Measurements from ENCODE around the gene CRB2. TPM values are rescaled to one million over a fixed set of nuclear protein-coding genes. Genes with fewer than 3 reads are reported as not detected.

CRB2 gene
- total and polyA plus RNA-seq, 2 experiments from 2014 or later, result 5.5 to 7.0 TPM

GRCh38 chr9:123406016-123406415 is 50.0 kb downstream of the CRB2 start:
- no peaks in the 10 kb centered on the region for H3K79me2 ChIP-seq
- no peaks in the 10 kb centered on the region for H3K36me3 ChIP-seq (replicated peaks; ENCODE audit: insufficient read depth, low read depth)
- no peak overlapping the region for H3K4me2 ChIP-seq
- peaks cover 10% of the 10 kb centered on the region for H3K4me1 ChIP-seq (ENCODE audit: insufficient read depth)
- 93% methylated on average over 6 of the region's 6 CpGs for WGBS (ENCODE audit: low lambda C conversion rate, missing lambda C conversion rate)
- H2AFZ ChIP-seq, result no peak overlapping the region
- no peaks in the 10 kb centered on the region for H3K9me3 ChIP-seq (ENCODE audit: low read depth)
- DNase-seq (ENCODE audit: low spot score), result no peak
- H3K27me3 ChIP-seq, result no peaks in the 10 kb centered on the region
- no peaks in the 10 kb centered on the region for H3K9me2 ChIP-seq (replicated peaks; ENCODE audit: insufficient read depth)
- H4K20me1 ChIP-seq (ENCODE audit: insufficient read depth, poor library complexity, severe bottlenecking), result no peaks in the 10 kb centered on the region
- no peak overlapping the region for H3K27ac ChIP-seq
- H3K4me3 ChIP-seq, result no peak overlapping the region
- TF ChIP-seq CTCF (IDR thresholded peaks at IDR 0.05; ENCODE audit: poor library complexity) (no peak), EZH2 (IDR thresholded peaks at IDR 0.05; ENCODE audit: borderline replicate concordance) (no peak), EZH2phosphoT487 (IDR thresholded peaks at IDR 0.05; ENCODE audit: low read depth, severe bottlenecking, unreplicated experiment) (no peak)

DNA sequence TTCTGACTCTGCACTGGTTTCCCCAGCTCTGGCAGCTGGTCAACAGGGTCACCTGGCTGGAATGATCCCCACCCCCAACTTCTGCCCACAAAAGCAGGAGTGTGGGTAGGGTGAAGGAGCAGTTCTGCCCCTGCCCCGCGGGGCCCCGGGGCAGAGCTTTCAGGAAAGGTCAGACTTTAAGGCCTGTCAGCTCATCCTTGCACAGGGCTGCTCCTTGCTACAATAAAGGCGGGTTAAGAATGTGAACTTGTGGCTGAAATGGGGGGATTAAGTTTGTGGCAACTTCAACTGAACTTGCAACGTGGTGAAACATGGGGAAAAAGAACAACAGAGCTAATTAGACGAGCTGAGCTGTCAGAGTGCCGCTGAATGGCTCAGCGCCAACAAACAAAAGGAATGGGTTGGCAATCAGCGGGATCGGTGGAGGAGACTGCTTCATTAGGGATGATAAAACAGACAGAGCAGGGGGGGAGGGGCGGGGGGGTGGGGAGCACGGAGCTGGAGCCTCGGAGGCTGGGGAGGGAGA is 50.8 kb downstream of the CRB2 start:
- Histone ChIP-seq H3K27ac (no peak overlapping the region), H3K27me3 (no peaks in the 10 kb centered on the region), H3K9me2 (replicated peaks; ENCODE audit: insufficient read depth) (no peaks in the 10 kb centered on the region), H3K36me3 (replicated peaks; ENCODE audit: insufficient read depth, low read depth) (no peaks in the 10 kb centered on the region), H4K20me1 (ENCODE audit: insufficient read depth, poor library complexity, severe bottlenecking) (no peaks in the 10 kb centered on the region), H3K4me2 (peak overlapping the region; percentile 25), H3K4me3 (no peak overlapping the region), H2AFZ (no peak overlapping the region), H3K9me3 (ENCODE audit: low read depth) (no peaks in the 10 kb centered on the region), H3K79me2 (no peaks in the 10 kb centered on the region), H3K4me1 (ENCODE audit: insufficient read depth) (peaks cover 10% of the 10 kb centered on the region)
- TF ChIP-seq CTCF (IDR thresholded peaks at IDR 0.05; ENCODE audit: poor library complexity) (no peak), EZH2 (IDR thresholded peaks at IDR 0.05; ENCODE audit: borderline replicate concordance) (no peak), EZH2phosphoT487 (IDR thresholded peaks at IDR 0.05; ENCODE audit: low read depth, severe bottlenecking, unreplicated experiment) (no peak)
- WGBS (ENCODE audit: low lambda C conversion rate, missing lambda C conversion rate), result 49% methylated on average over 12 of the region's 13 CpGs
- no peak for DNase-seq (ENCODE audit: low spot score)

DNA sequence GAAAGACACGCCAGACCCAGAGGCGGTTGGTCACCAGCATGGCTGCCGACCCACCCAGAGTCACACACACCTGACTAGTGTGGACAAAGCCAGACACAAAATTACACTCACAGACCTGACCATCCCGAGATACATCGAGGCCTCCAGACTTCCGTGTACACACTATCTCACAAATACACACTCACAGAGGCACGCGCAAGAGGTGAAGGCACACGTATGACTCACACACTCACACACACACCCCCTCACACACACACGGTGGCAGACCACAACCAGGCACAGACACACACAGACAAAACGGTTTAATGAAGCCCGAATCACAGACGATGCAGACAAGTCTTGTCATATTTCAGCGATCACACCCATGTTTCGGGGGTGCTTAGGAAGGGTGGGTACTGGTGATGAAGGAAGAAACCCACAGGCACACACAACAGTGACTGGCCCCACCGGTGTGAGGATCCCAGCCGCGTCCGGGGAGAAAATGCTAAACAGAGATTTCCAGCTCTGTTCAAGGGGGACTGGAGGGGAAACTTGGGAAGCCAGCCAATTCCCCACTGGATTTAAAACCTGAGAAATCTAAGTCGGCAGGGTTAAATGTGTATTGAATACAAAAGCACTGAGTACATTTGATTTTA is 51.3 kb downstream of the CRB2 start:
- H3K4me1 ChIP-seq (ENCODE audit: insufficient read depth), result peaks cover 10% of the 10 kb centered on the region
- H3K79me2 ChIP-seq, result no peaks in the 10 kb centered on the region
- H3K9me2 ChIP-seq (replicated peaks; ENCODE audit: insufficient read depth), result no peaks in the 10 kb centered on the region
- no peaks in the 10 kb centered on the region for H3K27me3 ChIP-seq
- no peaks in the 10 kb centered on the region for H3K9me3 ChIP-seq (ENCODE audit: low read depth)
- TF ChIP-seq EZH2phosphoT487 (IDR thresholded peaks at IDR 0.05; ENCODE audit: low read depth, severe bottlenecking, unreplicated experiment) (no peak), CTCF (IDR thresholded peaks at IDR 0.05; ENCODE audit: poor library complexity) (no peak), EZH2 (IDR thresholded peaks at IDR 0.05; ENCODE audit: borderline replicate concordance) (no peak)
- H2AFZ ChIP-seq, result no peak overlapping the region
- H4K20me1 ChIP-seq (ENCODE audit: insufficient read depth, poor library complexity, severe bottlenecking), result no peaks in the 10 kb centered on the region
- no peak for DNase-seq (ENCODE audit: low spot score)
- H3K36me3 ChIP-seq (replicated peaks; ENCODE audit: insufficient read depth, low read depth), result no peaks in the 10 kb centered on the region
- H3K4me3 ChIP-seq, result no peak overlapping the region
- peak overlapping the region; percentile 25 for H3K4me2 ChIP-seq
- peak overlapping the region; percentile 55 for H3K27ac ChIP-seq
- 60% methylated on average over 18 of the region's 20 CpGs for WGBS (ENCODE audit: low lambda C conversion rate, missing lambda C conversion rate)
